Measurements from ENCODE around the gene CDKL2. TPM values are rescaled to one million over a fixed set of nuclear protein-coding genes. Genes with fewer than 3 reads are reported as not detected.

Gene CDKL2
- total and polyA plus RNA-seq, 9 of the 15 experiments (the other 6 are each of a cell fraction or from before 2014, with no cell fraction given), result 0.01 to 0.16 TPM; not detected in 7

DNA sequence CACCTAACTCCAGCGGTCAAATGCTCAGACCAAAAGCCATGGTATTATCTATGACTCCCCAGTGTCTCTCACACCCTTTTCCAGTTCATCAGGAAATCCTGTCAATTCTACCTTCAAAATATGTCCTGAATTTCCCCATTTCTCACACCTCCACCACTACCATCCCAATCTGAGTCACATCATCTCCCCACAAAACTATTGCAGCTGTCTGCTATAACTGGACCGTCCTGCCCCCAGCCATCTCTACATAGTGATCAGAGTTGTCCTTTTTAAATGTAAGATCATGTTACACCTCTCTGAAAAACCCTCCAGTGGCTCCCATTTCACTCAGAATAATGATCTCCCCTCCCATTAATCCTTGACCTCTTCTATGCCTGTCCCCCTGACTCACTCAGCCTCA, 81.3 kb downstream of the CDKL2 start:
- Histone ChIP-seq H3K9me3 (replicated peaks; ENCODE audit: control insufficient read depth, insufficient read depth, low read depth, low read length) (no peaks in the 10 kb centered on the region), H3K4me1 (replicated peaks in 1 of 2; ENCODE audit: control insufficient read depth in 2 of 2, insufficient read depth in 2 of 2, low read length in 2 of 2) (no peaks in the 10 kb centered on the region; a peak in 1 of 5 replicates), H3K4me3 (no peak overlapping the region), H2AFZ (ENCODE audit: low read depth, low read length) (no peak overlapping the region), H3K4me2 (ENCODE audit: insufficient read depth, low read length) (no peak overlapping the region), H3K27me3 (ENCODE audit: control insufficient read depth in 2 of 2, insufficient read depth in 2 of 2, low read length in 2 of 2) (no peaks in the 10 kb centered on the region), H3K36me3 (ENCODE audit: control insufficient read depth, insufficient read depth, low read length) (0 out of 3 replicates have a peak, but pooled peaks cover 2% of the 10 kb centered on the region), H4K20me1 (replicated peaks; ENCODE audit: control insufficient read depth, insufficient read depth, low read length) (no peaks in the 10 kb centered on the region), H3K9ac (ENCODE audit: insufficient read depth in 1 of 2, low read depth in 2 of 2, low read length in 2 of 2) (no peak overlapping the region), H3K9me1 (ENCODE audit: control insufficient read depth, insufficient read depth, low read length) (no peaks in the 10 kb centered on the region), H3K27ac (ENCODE audit: extremely low read depth, low read depth, low read length) (no peak overlapping the region), H3K79me2 (ENCODE audit: control insufficient read depth, insufficient read depth, low read length) (no peaks in the 10 kb centered on the region)
- in situ Hi-C loops (cut with MboI), result no loop called here
- DNase-seq (ENCODE audit: extremely low read depth in 1 of 4, low spot score in 3 of 4) (no peak), FAIRE-seq (no peak), ATAC-seq (no peak)
- ChIA-PET POLR2A (no interaction called here), CTCF (ENCODE audit: low intra/inter-chr PET ratio) (no interaction called here)
- BruUV-seq (replicated peaks), result no TSS peak
- intact Hi-C loops (cut with micrococcal nuclease), result no loop called here
- WGBS (ENCODE audit: insufficient coverage, low coverage, missing lambda C conversion rate), result 50% methylated on average over 1 of the region's 2 CpGs
- TF ChIP-seq RUNX1 (IDR thresholded peaks at IDR 0.05; ENCODE audit: low read depth), result no peak
- TF ChIP-seq, protein P1, sequence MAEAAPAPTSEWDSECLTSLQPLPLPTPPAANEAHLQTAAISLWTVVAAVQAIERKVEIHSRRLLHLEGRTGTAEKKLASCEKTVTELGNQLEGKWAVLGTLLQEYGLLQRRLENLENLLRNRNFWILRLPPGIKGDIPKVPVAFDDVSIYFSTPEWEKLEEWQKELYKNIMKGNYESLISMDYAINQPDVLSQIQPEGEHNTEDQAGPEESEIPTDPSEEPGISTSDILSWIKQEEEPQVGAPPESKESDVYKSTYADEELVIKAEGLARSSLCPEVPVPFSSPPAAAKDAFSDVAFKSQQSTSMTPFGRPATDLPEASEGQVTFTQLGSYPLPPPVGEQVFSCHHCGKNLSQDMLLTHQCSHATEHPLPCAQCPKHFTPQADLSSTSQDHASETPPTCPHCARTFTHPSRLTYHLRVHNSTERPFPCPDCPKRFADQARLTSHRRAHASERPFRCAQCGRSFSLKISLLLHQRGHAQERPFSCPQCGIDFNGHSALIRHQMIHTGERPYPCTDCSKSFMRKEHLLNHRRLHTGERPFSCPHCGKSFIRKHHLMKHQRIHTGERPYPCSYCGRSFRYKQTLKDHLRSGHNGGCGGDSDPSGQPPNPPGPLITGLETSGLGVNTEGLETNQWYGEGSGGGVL (CRISPR knock-in tag; IDR thresholded peaks at IDR 0.05), result no peak
- TF ChIP-seq CBFA2T2 (conservative IDR thresholded peaks at IDR 0.05), result no peak
- no peak for TF ChIP-seq ZNF174 (CRISPR knock-in tag; IDR thresholded peaks at IDR 0.05)
- no peak for TF ChIP-seq KLF16 (IDR thresholded peaks at IDR 0.05)
- TF ChIP-seq RNF2 (IDR thresholded peaks at IDR 0.05), result no peak
- TF ChIP-seq POLR2A (conservative IDR thresholded peaks at IDR 0.05), result no peak
- no peak for TF ChIP-seq ZNF282 (CRISPR knock-in tag; IDR thresholded peaks at IDR 0.05)
- TF ChIP-seq ZBTB33 (CRISPR knock-in tag; IDR thresholded peaks at IDR 0.05), result no peak
- no peak for TF ChIP-seq MCM3 (IDR thresholded peaks at IDR 0.05)
- TF ChIP-seq ETS2 (tag; IDR thresholded peaks at IDR 0.05; ENCODE audit: borderline replicate concordance, poor library complexity, severe bottlenecking), result no peak
- TF ChIP-seq CLOCK (CRISPR knock-in tag; IDR thresholded peaks at IDR 0.05; ENCODE audit: borderline replicate concordance), result no peak
- TF ChIP-seq, protein P2, sequence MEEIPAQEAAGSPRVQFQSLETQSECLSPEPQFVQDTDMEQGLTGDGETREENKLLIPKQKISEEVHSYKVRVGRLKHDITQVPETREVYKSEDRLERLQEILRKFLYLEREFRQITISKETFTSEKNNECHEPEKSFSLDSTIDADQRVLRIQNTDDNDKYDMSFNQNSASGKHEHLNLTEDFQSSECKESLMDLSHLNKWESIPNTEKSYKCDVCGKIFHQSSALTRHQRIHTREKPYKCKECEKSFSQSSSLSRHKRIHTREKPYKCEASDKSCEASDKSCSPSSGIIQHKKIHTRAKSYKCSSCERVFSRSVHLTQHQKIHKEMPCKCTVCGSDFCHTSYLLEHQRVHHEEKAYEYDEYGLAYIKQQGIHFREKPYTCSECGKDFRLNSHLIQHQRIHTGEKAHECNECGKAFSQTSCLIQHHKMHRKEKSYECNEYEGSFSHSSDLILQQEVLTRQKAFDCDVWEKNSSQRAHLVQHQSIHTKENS (CRISPR knock-in tag; IDR thresholded peaks at IDR 0.05), result no peak
- no peak for TF ChIP-seq CREB5 (CRISPR knock-in tag; IDR thresholded peaks at IDR 0.05)
- no peak for TF ChIP-seq MTA1 (IDR thresholded peaks at IDR 0.05; ENCODE audit: borderline replicate concordance)
- no peak for TF ChIP-seq ZNF583 (CRISPR knock-in tag; IDR thresholded peaks at IDR 0.05)

Measured in K562 (cell line).